ENCODE results near the gene MCOLN3. TPM values are rescaled to one million over a fixed set of nuclear protein-coding genes. Genes with fewer than 3 reads are reported as not detected.

Gene MCOLN3
- total and polyA plus RNA-seq, 7 experiments from 2014 or later = 0.43 to 11.1 (median 0.95) TPM

DNA sequence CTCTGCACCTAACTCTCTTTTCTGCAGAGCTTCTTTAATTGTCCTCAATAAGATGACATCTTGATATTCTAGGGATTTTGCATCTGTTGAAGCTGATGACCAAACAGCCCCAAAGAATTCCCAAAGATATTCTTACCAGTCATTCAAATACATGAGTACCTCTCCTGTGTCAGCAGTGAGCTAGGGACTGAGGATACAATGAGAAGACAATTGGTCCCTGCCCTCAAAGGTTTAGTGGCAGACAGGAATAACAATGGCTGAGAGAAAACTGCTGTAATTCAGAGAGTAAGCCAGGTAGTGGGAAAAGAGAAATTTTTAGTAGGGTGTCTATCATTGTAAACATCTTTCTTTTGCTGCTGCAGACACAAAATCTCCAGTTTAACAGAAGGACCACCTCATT, 5.9 kb downstream of the MCOLN3 start:
- no peak for ATAC-seq
- ChIA-PET POLR2A (interaction anchor here (0.6 kb wide), 1 partner anchor 1496 kb away, joined by 3 read pairs; no protein-coding TSS in a partner anchor), CTCF (interaction anchor here (0.6 to 1.1 kb wide), 3 partner anchors 15 to 212 kb away, joined by 3 read pairs; no protein-coding TSS in a partner anchor)
- Mint-ChIP-seq H3K36me3 (peaks cover 0 to 8% (median 0%) of the 10 kb centered on the region in 5 donors), H3K27ac (no peak overlapping the region), H3K4me3 (no peak overlapping the region), H3K27me3 (peaks cover 40 to 69% (median 50%) of the 10 kb centered on the region in 5 donors), H3K4me1 (peaks cover 0 to 7% (median 4%) of the 10 kb centered on the region in 7 donors), H3K9me3 (no peaks in the 10 kb centered on the region)
- no peaks in the 10 kb centered on the region for H3K36me3 ChIP-seq (ENCODE audit: control insufficient read depth in 2 of 3, insufficient read depth in 3 of 3, low read length in 3 of 3)
- peaks cover 0 to 6% of the 10 kb centered on the region in 2 donors for H3K27me3 ChIP-seq (ENCODE audit: control insufficient read depth in 2 of 2, insufficient read depth in 2 of 2, low read length in 2 of 2)
- H3K27ac ChIP-seq (ENCODE audit: low read depth, low read length) = no peak overlapping the region
- intact Hi-C loops (cut with micrococcal nuclease) = loop anchor here (10.0 kb wide), 2 partner anchors 258 to 538 kb away; partner anchors contain the start of genes GNG5 (in 1 of the 2) and SPATA1 (in 1 of the 2)
- DNase-seq = no peak
- peaks cover 0 to 2% of the 10 kb centered on the region in 2 donors for H3K4me1 ChIP-seq (ENCODE audit: control insufficient read depth in 2 of 2, insufficient read depth in 2 of 2, low read length in 2 of 2)
- H3K4me3 ChIP-seq (ENCODE audit: low read length) = no peak overlapping the region
- no peaks in the 10 kb centered on the region for H3K9me3 ChIP-seq (ENCODE audit: control insufficient read depth in 2 of 3, low read length in 3 of 3)

DNA sequence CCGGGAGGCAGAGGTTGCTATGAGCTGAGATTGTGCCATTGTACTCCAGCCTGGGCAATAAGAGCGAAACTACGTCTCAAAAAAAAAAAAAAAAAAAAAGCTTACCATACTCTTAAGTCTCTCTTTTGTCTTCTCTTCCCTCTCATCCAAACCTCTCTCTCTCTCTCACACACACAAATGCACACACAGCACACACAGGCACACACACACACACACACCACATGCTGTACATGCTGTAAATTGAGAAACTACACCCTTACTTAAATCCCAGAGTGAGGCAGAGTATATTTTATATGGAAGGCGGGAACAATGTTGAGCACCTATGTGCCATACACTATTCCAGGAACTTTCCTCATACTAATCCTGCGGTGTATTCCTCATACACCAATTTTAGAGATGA, 6.5 kb downstream of the MCOLN3 start:
- ChIA-PET CTCF (interaction anchor here (0.6 to 1.0 kb wide), 2 partner anchors 97 to 213 kb away, joined by 3 read pairs; no protein-coding TSS in a partner anchor), POLR2A (interaction anchor here (0.6 kb wide), 1 partner anchor 1496 kb away, joined by 3 read pairs; no protein-coding TSS in a partner anchor)
- peaks cover 0 to under 1% (median 0%) of the 10 kb centered on the region in 7 donors for H3K4me1 Mint-ChIP-seq
- H3K27me3 Mint-ChIP-seq = peaks cover 36 to 63% (median 46%) of the 10 kb centered on the region in 5 donors
- H3K9me3 Mint-ChIP-seq = no peaks in the 10 kb centered on the region
- no peak overlapping the region for H3K4me3 Mint-ChIP-seq
- Histone ChIP-seq H3K27me3 (ENCODE audit: control insufficient read depth in 2 of 2, insufficient read depth in 2 of 2, low read length in 2 of 2) (peaks cover 0 to under 1% of the 10 kb centered on the region in 2 donors), H3K4me3 (ENCODE audit: low read length) (no peak overlapping the region), H3K9me3 (ENCODE audit: control insufficient read depth in 2 of 3, low read length in 3 of 3) (no peaks in the 10 kb centered on the region), H3K27ac (ENCODE audit: low read depth, low read length) (no peak overlapping the region), H3K36me3 (ENCODE audit: control insufficient read depth in 2 of 3, insufficient read depth in 3 of 3, low read length in 3 of 3) (no peaks in the 10 kb centered on the region), H3K4me1 (ENCODE audit: control insufficient read depth in 2 of 2, insufficient read depth in 2 of 2, low read length in 2 of 2) (no peaks in the 10 kb centered on the region)
- ATAC-seq (no peak), DNase-seq (no peak)
- H3K27ac Mint-ChIP-seq = no peak overlapping the region
- intact Hi-C loops (cut with micrococcal nuclease) = loop anchor here (10.0 kb wide), 2 partner anchors 257 to 537 kb away; partner anchors contain the start of genes GNG5 (in 1 of the 2) and SPATA1 (in 1 of the 2)
- H3K36me3 Mint-ChIP-seq = peaks cover 0 to 6% (median 0%) of the 10 kb centered on the region in 5 donors

DNA sequence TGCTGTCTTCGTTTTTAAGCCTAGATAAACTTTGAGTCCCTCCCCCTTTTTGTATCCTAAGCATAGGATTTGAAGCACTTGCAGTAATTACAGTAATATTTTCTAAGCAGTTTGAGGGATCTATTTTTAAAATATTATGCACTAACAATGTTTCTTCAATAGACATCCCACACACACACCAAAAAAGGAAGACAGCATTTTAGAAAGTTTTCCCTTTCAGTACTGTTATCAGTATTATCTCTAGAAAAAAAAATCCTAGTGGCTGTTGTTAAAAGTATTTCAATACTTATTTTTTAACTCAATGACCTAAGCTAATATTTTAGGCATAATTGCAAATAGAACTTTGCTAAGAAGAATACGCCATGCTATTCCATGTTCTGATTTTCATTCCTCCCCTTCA, 15.1 kb downstream of the MCOLN3 start:
- no peak overlapping the region for H3K4me3 Mint-ChIP-seq
- H3K27ac Mint-ChIP-seq = no peak overlapping the region
- no peak overlapping the region for H3K27ac ChIP-seq (ENCODE audit: low read depth, low read length)
- peaks cover 0 to 3% (median 0%) of the 10 kb centered on the region in 5 donors for H3K36me3 Mint-ChIP-seq
- ChIA-PET CTCF (interaction anchor here (0.6 to 1.2 kb wide), 2 partner anchors 88 to 1360 kb away, joined by 3 to 6 read pairs; no protein-coding TSS in a partner anchor), POLR2A (no interaction called here)
- H3K27me3 Mint-ChIP-seq = peaks cover 0 to 25% (median 6%) of the 10 kb centered on the region in 5 donors
- peaks cover 0 to 1% (median 0%) of the 10 kb centered on the region in 7 donors for H3K4me1 Mint-ChIP-seq
- no peaks in the 10 kb centered on the region for H3K9me3 Mint-ChIP-seq
- H3K27me3 ChIP-seq (ENCODE audit: control insufficient read depth in 2 of 2, insufficient read depth in 2 of 2, low read length in 2 of 2) = no peaks in the 10 kb centered on the region
- DNase-seq (no peak), ATAC-seq (no peak)
- no peaks in the 10 kb centered on the region for H3K36me3 ChIP-seq (ENCODE audit: control insufficient read depth in 2 of 3, insufficient read depth in 3 of 3, low read length in 3 of 3)
- intact Hi-C loops (cut with micrococcal nuclease) = no loop called here
- no peaks in the 10 kb centered on the region for H3K4me1 ChIP-seq (ENCODE audit: control insufficient read depth in 2 of 2, insufficient read depth in 2 of 2, low read length in 2 of 2)
- no peaks in the 10 kb centered on the region for H3K9me3 ChIP-seq (ENCODE audit: control insufficient read depth in 2 of 3, low read length in 3 of 3)
- no peak overlapping the region for H3K4me3 ChIP-seq (ENCODE audit: low read length)

DNA sequence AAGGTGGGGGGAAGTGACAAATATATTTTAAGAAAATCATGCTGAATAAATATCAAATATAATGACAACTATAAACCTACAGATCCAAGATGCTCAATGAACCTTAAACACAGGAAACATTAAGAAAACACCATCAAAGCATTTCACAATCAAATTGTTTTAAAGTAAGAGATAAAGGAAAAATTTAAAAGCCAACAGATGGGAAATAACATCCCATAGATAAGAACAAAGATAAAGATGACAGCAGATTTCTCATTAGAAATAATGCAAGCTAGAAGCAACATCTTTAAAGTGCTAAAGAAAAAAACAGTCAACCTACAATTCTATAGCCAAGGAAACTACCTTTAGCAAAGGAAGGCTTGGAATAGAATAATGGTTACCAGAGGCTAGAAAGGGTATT, 17.8 kb downstream of the MCOLN3 start:
- ChIA-PET CTCF (interaction anchor here (2.5 kb wide), 1 partner anchor 86 kb away, joined by 11 read pairs; no protein-coding TSS in a partner anchor), POLR2A (no interaction called here)
- H3K4me1 ChIP-seq (ENCODE audit: control insufficient read depth in 2 of 2, insufficient read depth in 2 of 2, low read length in 2 of 2) = peaks cover 0 to 7% of the 10 kb centered on the region in 2 donors
- peaks cover 0 to 3% (median 0%) of the 10 kb centered on the region in 5 donors for H3K36me3 Mint-ChIP-seq
- H3K4me3 Mint-ChIP-seq = no peak overlapping the region
- no peaks in the 10 kb centered on the region for H3K9me3 Mint-ChIP-seq
- intact Hi-C loops (cut with micrococcal nuclease) = no loop called here
- no peaks in the 10 kb centered on the region for H3K36me3 ChIP-seq (ENCODE audit: control insufficient read depth in 2 of 3, insufficient read depth in 3 of 3, low read length in 3 of 3)
- ATAC-seq (no peak), DNase-seq (no peak)
- no peak overlapping the region for H3K27ac ChIP-seq (ENCODE audit: low read depth, low read length)
- H3K27me3 ChIP-seq (ENCODE audit: control insufficient read depth in 2 of 2, insufficient read depth in 2 of 2, low read length in 2 of 2) = no peaks in the 10 kb centered on the region
- H3K4me3 ChIP-seq (ENCODE audit: low read length) = no peak overlapping the region
- H3K27ac Mint-ChIP-seq = no peak overlapping the region
- no peaks in the 10 kb centered on the region for H3K9me3 ChIP-seq (ENCODE audit: control insufficient read depth in 2 of 3, low read length in 3 of 3)
- H3K4me1 Mint-ChIP-seq = peaks cover 7 to 13% (median 10%) of the 10 kb centered on the region in 7 donors
- peaks cover 0 to 12% (median 0%) of the 10 kb centered on the region in 5 donors for H3K27me3 Mint-ChIP-seq

DNA sequence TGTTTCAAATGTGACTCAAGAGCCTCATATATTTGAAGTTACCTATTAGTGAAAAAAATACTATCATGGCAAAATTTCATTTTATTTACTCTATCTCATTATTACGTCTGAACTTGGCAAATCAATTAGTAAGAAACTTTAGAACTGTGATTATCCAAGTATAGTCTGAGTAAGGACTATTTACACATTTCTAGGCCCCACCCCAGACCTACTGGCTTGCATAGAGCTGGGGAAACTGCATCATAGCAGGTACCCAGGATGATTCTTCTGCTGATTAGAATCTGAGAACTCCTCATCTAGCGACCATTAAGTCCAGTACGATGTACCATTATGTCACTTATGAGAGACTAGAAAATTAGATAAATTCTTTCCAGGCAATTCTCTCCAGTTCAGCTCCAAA, 20.1 kb downstream of the MCOLN3 start:
- ChIA-PET POLR2A (interaction anchor here (0.7 to 1.7 kb wide), 6 partner anchors 83 to 248 kb away, joined by 3 to 34 read pairs (median 4); partner anchors contain the start of genes BCL10 and C1orf52), CTCF (interaction anchor here (0.7 to 3.7 kb wide), 7 partner anchors 9 to 233 kb away, joined by 3 to 105 read pairs (median 3); no protein-coding TSS in a partner anchor)
- no peaks in the 10 kb centered on the region for H3K27me3 ChIP-seq (ENCODE audit: control insufficient read depth in 2 of 2, insufficient read depth in 2 of 2, low read length in 2 of 2)
- peaks cover 0 to 7% of the 10 kb centered on the region in 2 donors for H3K4me1 ChIP-seq (ENCODE audit: control insufficient read depth in 2 of 2, insufficient read depth in 2 of 2, low read length in 2 of 2)
- no peaks in the 10 kb centered on the region for H3K9me3 ChIP-seq (ENCODE audit: control insufficient read depth in 2 of 3, low read length in 3 of 3)
- DNase-seq (no peak), ATAC-seq (no peak)
- Mint-ChIP-seq H3K4me1 (peaks cover 7 to 13% (median 10%) of the 10 kb centered on the region in 7 donors), H3K9me3 (no peaks in the 10 kb centered on the region), H3K27me3 (peaks cover 0 to 3% (median 0%) of the 10 kb centered on the region in 5 donors), H3K4me3 (no peak overlapping the region), H3K36me3 (peaks cover 0 to 1% (median 0%) of the 10 kb centered on the region in 5 donors), H3K27ac (peak overlapping the region in 3 of 9 donors; percentile 80 to 89 (median 83))
- no peak overlapping the region for H3K27ac ChIP-seq (ENCODE audit: low read depth, low read length)
- H3K4me3 ChIP-seq (ENCODE audit: low read length) = no peak overlapping the region
- H3K36me3 ChIP-seq (ENCODE audit: control insufficient read depth in 2 of 3, insufficient read depth in 3 of 3, low read length in 3 of 3) = no peaks in the 10 kb centered on the region
- intact Hi-C loops (cut with micrococcal nuclease) = no loop called here

DNA sequence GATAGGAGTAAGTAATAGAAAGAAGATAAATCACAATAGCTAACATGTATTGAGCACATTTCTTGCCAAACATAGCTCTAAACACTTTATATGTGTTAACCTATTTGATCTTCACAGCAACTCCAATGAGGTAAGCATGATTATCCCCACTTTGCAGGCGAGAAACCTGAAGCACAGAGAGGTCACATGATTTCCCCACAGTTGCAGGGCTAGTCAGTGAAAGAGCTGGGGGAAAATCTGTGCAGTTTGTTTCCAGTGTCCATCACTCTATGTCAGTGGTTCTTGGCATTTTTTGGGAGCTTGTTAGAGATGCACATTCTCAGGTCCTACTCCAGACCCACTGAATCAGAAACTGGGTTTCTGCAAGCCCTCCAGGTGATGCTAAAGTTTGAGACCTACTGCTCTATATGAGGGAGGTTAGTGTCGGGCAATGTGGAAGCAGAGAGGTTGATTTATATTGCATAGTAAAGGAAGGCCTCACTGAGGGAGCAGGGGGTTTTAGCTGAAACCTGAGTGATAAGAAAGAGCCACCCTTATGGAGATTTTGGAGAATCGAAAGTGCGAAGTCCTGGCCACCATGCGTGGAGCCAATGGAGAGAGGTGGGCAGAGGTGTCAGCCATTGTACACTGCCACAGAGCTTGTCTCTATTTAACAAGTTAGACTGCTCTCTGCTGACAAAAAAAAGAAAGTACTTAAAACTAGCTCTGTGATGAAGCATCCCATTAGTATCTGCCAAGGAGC, 20.9 kb downstream of the MCOLN3 start:
- POLR2A ChIA-PET = interaction anchor here (0.7 to 1.7 kb wide), 6 partner anchors 82 to 249 kb away, joined by 3 to 34 read pairs (median 4); partner anchors contain the start of genes BCL10 and C1orf52
- Mint-ChIP-seq H3K4me1 (peaks cover 7 to 13% (median 10%) of the 10 kb centered on the region in 7 donors), H3K4me3 (peak overlapping the region in 9 of 10 donors; percentile 19 to 70 (median 49)), H3K9me3 (no peaks in the 10 kb centered on the region), H3K36me3 (peaks cover 0 to 1% (median 0%) of the 10 kb centered on the region in 5 donors), H3K27me3 (no peaks in the 10 kb centered on the region), H3K27ac (peak overlapping the region; percentile 43 to 91 (median 84))
- Histone ChIP-seq H3K27ac (ENCODE audit: low read depth, low read length) (peak overlapping the region; percentile 5), H3K36me3 (ENCODE audit: control insufficient read depth in 2 of 3, insufficient read depth in 3 of 3, low read length in 3 of 3) (no peaks in the 10 kb centered on the region), H3K4me3 (ENCODE audit: low read length) (peak overlapping the region; percentile 33), H3K27me3 (ENCODE audit: control insufficient read depth in 2 of 2, insufficient read depth in 2 of 2, low read length in 2 of 2) (no peaks in the 10 kb centered on the region), H3K9me3 (ENCODE audit: control insufficient read depth in 2 of 3, low read length in 3 of 3) (no peaks in the 10 kb centered on the region), H3K4me1 (ENCODE audit: control insufficient read depth in 2 of 2, insufficient read depth in 2 of 2, low read length in 2 of 2) (peaks cover 0 to 7% of the 10 kb centered on the region in 2 donors)
- CTCF ChIA-PET = interaction anchor here (0.7 to 3.7 kb wide), 13 partner anchors 8 to 234 kb away, joined by 3 to 105 read pairs (median 3); partner anchors contain the start of genes C1orf52 and MCOLN3
- peak; percentile 94 for ATAC-seq
- intact Hi-C loops (cut with micrococcal nuclease) = loop anchor here (1.0 to 2.0 kb wide), 6 partner anchors 21 to 231 kb away; partner anchors contain the start of genes C1orf52 (in 2 of the 2) and MCOLN3 (in 1 of the 2)
- DNase-seq = peak in 7 of 9 donors; percentile 12 to 56 (median 34)
